SK-N-MC (cell line): ENCODE results near the gene ELAVL2.

Experiments used
- EZH2 ChIP-seq: fragments of 200-600 bp; sonication (generic); IDR thresholded peaks from one replicate; pipeline ENCODE4 v1.6.1; 2017; ENCODE audit warnings: antibody characterized with exemption
- FOXP2 ChIP-seq: optimal IDR thresholded peaks from 2 replicates; pipeline ENCODE3; 2011; ENCODE audit warnings: mild to moderate bottlenecking, moderate library complexity; ENCODE audit not compliant: insufficient read depth; ENCODE audit errors: extremely low read length, control extremely low read depth
- POLR2AphosphoS5 ChIP-seq: IDR thresholded peaks from 2 replicates; pipeline ENCODE4 v1.6.1; 2012; ENCODE audit warnings: mild to moderate bottlenecking, low read depth, low read length, borderline replicate concordance

GRCh38 chr9:23824830-23825591 is 1.0 kb downstream of the ELAVL2 start:
- TF ChIP-seq POLR2AphosphoS5, result no peak
- TF ChIP-seq EZH2, result no peak
- no peak for TF ChIP-seq FOXP2
